MCF 10A (cell line): ENCODE data around the gene CTDSP2. TPM values are rescaled to one million over a fixed set of nuclear protein-coding genes. Genes with fewer than 3 reads are reported as not detected.

Experiments
- Bru-seq: library from RNA; stranded (reverse); fragments of 400-500 nt; gene quantifications from one replicate; lab custom pipeline; 2021; lab: Mats Ljungman, UMichigan
- BruChase-seq, 2 experiments: library from RNA; stranded (reverse); fragments of 400-500 nt; gene quantifications; one replicate each; lab custom pipeline; 2021; lab: Mats Ljungman, UMichigan
- BruUV-seq: library from RNA; stranded (reverse); fragments of 400-500 nt; replicated peaks from 2 replicates; lab custom pipeline; 2021; lab: Mats Ljungman, UMichigan
- CTCF ChIA-PET: fragments of 300-600 bp; sonication (Branson Sonifier 250); formaldehyde crosslinking; extraction: SDS; loops from one replicate; lab custom pipeline; 2021; ENCODE audit warnings: antibody characterized with exemption, inconsistent platforms; lab: Yijun Ruan, JAX
- POLR2A ChIA-PET: fragments of 300-600, 350-650 bp; sonication (Branson Sonifier 250); formaldehyde crosslinking; extraction: SDS; loops from one replicate; lab custom pipeline; 2020; ENCODE audit warnings: antibody characterized with exemption, inconsistent platforms; lab: Yijun Ruan, JAX
- DNase-seq: peaks from one replicate; pipeline ENCODE4 v3.0.0-alpha.2; 2018; ENCODE audit not compliant: unreplicated experiment
- H3K27ac Mint-ChIP-seq: one replicate; pipeline ENCODE4 v1.8.0; 2022; ENCODE audit warnings: mild to moderate bottlenecking, low read depth, mixed read lengths; ENCODE audit not compliant: unreplicated experiment
- H3K27me3 Mint-ChIP-seq: one replicate; pipeline ENCODE4 v1.8.0; 2022; ENCODE audit warnings: mixed read lengths; ENCODE audit not compliant: insufficient read depth, unreplicated experiment
- H3K36me3 Mint-ChIP-seq: one replicate; pipeline ENCODE4 v1.8.0; 2022; ENCODE audit warnings: mild to moderate bottlenecking, moderate library complexity, mixed read lengths; ENCODE audit not compliant: insufficient read depth, unreplicated experiment
- H3K4me1 Mint-ChIP-seq: one replicate; pipeline ENCODE4 v1.8.0; 2022; ENCODE audit warnings: mixed read lengths; ENCODE audit not compliant: insufficient read depth, unreplicated experiment
- H3K4me3 Mint-ChIP-seq: one replicate; pipeline ENCODE4 v1.8.0; 2022; ENCODE audit warnings: mild to moderate bottlenecking, moderate library complexity, mixed read lengths; ENCODE audit not compliant: unreplicated experiment
- H3K9me3 Mint-ChIP-seq: one replicate; pipeline ENCODE4 v1.8.0; 2022; ENCODE audit warnings: mixed read lengths; ENCODE audit not compliant: unreplicated experiment
- intact Hi-C: fragments of 100-400 bp; cut with micrococcal nuclease; formaldehyde crosslinking; loops from 2 replicates; pipeline ENCODE4 v1.14.1; 2022
- long read RNA-seq: library from polyadenylated mRNA; stranded (forward); transcript quantifications from one replicate; pipeline ENCODE4 v2.0.0, GENCODE V29; 2022
- total RNA-seq: library from RNA; stranded (reverse); gene quantifications from 2 replicates; pipeline ENCODE4 v1.2.3, GENCODE V29; 2022
- TF ChIP-seq, protein P1 (sequence below): fragments of 200-600 bp; IDR thresholded peaks from one replicate; pipeline ENCODE4 v1.8.0; 2022; ENCODE audit warnings: antibody characterized with exemption, mild to moderate bottlenecking; ENCODE audit not compliant: unreplicated experiment

Gene CTDSP2, protein sequence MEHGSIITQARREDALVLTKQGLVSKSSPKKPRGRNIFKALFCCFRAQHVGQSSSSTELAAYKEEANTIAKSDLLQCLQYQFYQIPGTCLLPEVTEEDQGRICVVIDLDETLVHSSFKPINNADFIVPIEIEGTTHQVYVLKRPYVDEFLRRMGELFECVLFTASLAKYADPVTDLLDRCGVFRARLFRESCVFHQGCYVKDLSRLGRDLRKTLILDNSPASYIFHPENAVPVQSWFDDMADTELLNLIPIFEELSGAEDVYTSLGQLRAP
- 73.4 and 76.5 TPM in 2 replicates for total RNA-seq
- percentile 80 among the genes with signal in this experiment for Bru-seq, nascent RNA
- percentile 95 among the genes with signal in this experiment for BruChase-seq, experiment 1, labeled RNA remaining after a 6-hour chase
- BruChase-seq, experiment 2, labeled RNA remaining after a 2-hour chase, result percentile 87 among the genes with signal in this experiment
- long read RNA-seq, full-length matches to known transcripts, result 51 of 114 reads
- long read RNA-seq, partial matches to known transcripts, result 5 of 114 reads
- long read RNA-seq, other reads (novel, unspliced or antisense), result 58 of 114 reads

DNA sequence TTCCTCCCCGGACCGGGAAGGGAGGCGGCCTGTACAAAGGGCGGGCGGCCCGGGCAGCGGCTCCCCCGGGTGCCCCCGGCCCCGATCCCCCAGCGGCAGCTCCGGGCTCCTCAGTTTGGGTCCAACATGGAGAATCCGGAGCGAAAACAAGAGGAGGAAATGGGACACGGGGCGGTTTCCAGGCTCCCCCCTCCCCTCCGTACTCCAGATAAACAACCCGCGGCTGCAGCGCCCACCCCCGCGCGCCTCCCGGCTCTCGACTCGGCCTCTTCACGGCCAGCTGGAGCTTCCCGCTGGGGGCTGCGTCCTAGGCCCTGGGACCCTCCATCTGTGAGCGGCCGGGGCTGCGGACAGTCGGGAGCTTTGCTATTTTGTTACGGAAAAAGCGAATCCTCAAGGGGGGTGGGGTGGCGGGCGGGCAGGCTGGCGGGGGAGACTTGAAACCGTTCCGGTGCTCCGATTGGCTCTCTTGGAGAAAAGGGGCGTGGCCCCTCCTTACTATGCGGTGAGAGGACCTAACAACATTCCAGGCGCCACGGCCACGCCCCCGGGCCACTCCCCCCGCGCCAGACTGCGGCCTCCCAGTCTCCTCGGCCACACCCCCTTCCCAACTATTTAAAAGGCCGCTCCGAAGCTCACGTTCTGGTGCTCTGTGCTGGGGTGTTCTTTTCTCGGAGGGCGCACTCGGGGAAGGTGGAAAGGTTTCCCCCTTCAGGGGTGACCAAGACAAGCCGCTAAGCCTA is at the start of gene CTDSP2:
Gene CTDSP2 (minus strand): TSS at position 153 of the 743 bp plus-strand sequence. CDS start 294 bp downstream, outside the sequence.
- H3K36me3 Mint-ChIP-seq, result peaks cover 20% of the 10 kb centered on the region
- peak; percentile 98 for DNase-seq
- H3K27ac Mint-ChIP-seq, result peak within 1 kb of the TSS; percentile 69
- ChIA-PET CTCF (interaction anchor here (0.6 to 8.9 kb wide), 7 partner anchors 11 to 57 kb away, joined by 4 to 71 read pairs (median 6); no protein-coding TSS in a partner anchor), POLR2A (interaction anchor here (0.6 to 9.5 kb wide), 22 partner anchors 8 to 1751 kb away, joined by 3 to 167 read pairs (median 4); partner anchors contain the start of genes CYP27B1 and TSFM)
- BruUV-seq, result no TSS peak
- H3K4me3 Mint-ChIP-seq, result peak within 1 kb of the TSS; percentile 81
- intact Hi-C loops, result loop anchor here (2.0 kb wide), 1 partner anchor 18 kb away; no protein-coding TSS in a partner anchor
- H3K27me3 Mint-ChIP-seq, result peaks cover 9% of the 10 kb centered on the region
- TF ChIP-seq, protein P1, sequence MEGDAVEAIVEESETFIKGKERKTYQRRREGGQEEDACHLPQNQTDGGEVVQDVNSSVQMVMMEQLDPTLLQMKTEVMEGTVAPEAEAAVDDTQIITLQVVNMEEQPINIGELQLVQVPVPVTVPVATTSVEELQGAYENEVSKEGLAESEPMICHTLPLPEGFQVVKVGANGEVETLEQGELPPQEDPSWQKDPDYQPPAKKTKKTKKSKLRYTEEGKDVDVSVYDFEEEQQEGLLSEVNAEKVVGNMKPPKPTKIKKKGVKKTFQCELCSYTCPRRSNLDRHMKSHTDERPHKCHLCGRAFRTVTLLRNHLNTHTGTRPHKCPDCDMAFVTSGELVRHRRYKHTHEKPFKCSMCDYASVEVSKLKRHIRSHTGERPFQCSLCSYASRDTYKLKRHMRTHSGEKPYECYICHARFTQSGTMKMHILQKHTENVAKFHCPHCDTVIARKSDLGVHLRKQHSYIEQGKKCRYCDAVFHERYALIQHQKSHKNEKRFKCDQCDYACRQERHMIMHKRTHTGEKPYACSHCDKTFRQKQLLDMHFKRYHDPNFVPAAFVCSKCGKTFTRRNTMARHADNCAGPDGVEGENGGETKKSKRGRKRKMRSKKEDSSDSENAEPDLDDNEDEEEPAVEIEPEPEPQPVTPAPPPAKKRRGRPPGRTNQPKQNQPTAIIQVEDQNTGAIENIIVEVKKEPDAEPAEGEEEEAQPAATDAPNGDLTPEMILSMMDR, result no peak
- H3K4me1 Mint-ChIP-seq, result peaks cover 25% of the 10 kb centered on the region
- H3K9me3 Mint-ChIP-seq, result no peaks in the 10 kb centered on the region

DNA sequence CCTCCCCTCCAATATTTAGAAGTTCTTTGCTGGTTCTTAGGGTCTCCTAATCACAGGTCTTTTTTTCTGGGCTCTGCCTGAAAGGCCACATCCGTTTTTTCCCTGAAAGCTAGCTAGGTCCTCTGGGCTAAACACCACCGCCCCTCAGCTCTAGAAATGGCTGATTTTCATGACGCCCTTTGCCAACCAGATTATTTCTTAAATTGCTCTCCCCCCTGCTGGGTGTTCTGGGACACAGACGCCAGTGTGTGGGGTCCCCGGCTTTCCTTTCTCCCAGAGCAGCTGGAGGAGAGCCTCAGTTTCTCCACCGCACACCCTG is 49.5 kb upstream of the CTDSP2 start:
- no peak for DNase-seq
- Mint-ChIP-seq H3K36me3 (no peaks in the 10 kb centered on the region), H3K9me3 (no peaks in the 10 kb centered on the region), H3K4me3 (peak overlapping the region; percentile 76), H3K4me1 (peaks cover 57% of the 10 kb centered on the region), H3K27me3 (no peaks in the 10 kb centered on the region), H3K27ac (no peak overlapping the region)
- POLR2A ChIA-PET, result interaction anchor here (0.6 to 8.7 kb wide), 12 partner anchors 7 to 113 kb away, joined by 3 to 167 read pairs (median 5); partner anchors contain the start of gene CTDSP2
- intact Hi-C loops, result no loop called here
- no TSS peak for BruUV-seq
- CTCF ChIA-PET, result interaction anchor here (0.6 to 8.0 kb wide), 14 partner anchors 7 to 721 kb away, joined by 3 to 89 read pairs (median 8); partner anchors contain the start of genes CTDSP2 and TSFM
- TF ChIP-seq, protein P1, result no peak

DNA sequence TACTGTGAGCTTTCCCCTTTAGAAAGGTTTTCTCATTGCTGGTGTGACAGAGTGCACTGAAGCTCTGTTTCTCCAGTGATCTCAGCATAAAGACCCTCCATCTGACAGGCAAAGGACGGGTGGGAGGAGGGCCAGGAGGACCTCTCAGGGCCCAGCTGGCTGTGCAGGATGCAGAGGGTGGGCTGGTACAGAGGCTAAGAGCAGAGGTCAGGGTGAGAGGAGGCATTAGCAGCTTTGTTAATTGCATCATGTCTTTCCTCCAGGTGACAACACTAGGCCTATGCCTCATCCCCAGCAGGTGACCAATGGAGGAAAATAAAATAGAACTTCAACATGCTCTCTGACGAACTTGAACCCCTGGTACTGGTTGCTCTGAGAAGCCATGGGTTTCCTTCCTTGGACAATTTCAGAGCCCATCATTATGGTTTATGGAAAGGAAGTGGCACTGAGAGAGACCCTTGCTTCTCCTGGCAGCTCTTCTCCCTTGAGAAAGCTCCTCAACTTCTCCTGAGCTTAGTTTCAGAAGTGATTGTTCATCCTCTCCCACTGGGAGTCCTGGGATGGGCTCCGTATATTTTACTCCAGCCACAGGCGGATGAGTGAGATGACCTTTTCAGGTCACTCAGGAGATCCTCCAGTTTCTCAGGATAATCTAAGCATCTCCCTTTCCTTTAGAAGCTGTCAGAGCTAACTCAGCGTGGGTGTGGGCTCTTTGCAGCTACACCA is 49.0 kb upstream of the CTDSP2 start:
- no peaks in the 10 kb centered on the region for H3K9me3 Mint-ChIP-seq
- no peaks in the 10 kb centered on the region for H3K27me3 Mint-ChIP-seq
- BruUV-seq, result no TSS peak
- TF ChIP-seq, protein P1, result no peak
- CTCF ChIA-PET, result interaction anchor here (0.6 to 8.0 kb wide), 12 partner anchors 8 to 442 kb away, joined by 3 to 89 read pairs (median 5); partner anchors contain the start of genes CTDSP2 and TSFM
- H3K4me1 Mint-ChIP-seq, result peaks cover 59% of the 10 kb centered on the region
- DNase-seq, result no peak
- POLR2A ChIA-PET, result interaction anchor here (0.6 to 8.7 kb wide), 8 partner anchors 9 to 70 kb away, joined by 3 to 167 read pairs (median 6); partner anchors contain the start of gene CTDSP2
- H3K27ac Mint-ChIP-seq, result no peak overlapping the region
- H3K4me3 Mint-ChIP-seq, result peak overlapping the region; percentile 76
- intact Hi-C loops, result no loop called here
- no peaks in the 10 kb centered on the region for H3K36me3 Mint-ChIP-seq
